Pancreas (tissue), 10 donors: ENCODE data around the gene GRK4. TPM values are rescaled to one million over a fixed set of nuclear protein-coding genes. Genes with fewer than 3 reads are reported as not detected.

Experiments used
- ATAC-seq, 4 donors: fragments of 200-7000 bp; cut with Tn5 transposase; one replicate each; pipeline versions ENCODE4 v1.8.0 to v1.9.1; 2020; ENCODE audit warnings: mild to moderate bottlenecking in 4 of 4, moderate library complexity in 4 of 4
- DNase-seq, 6 donors: peaks; one replicate each; pipeline ENCODE4 v3.0.0-alpha.2; 2020
- FAIRE-seq: peaks from 2 replicates; lab custom pipeline; 2012; peaks lifted over from hg19 to GRCh38; lab: Jason Lieb, UNC
- H3K27ac ChIP-seq, 4 donors: fragments of 200-600 bp; sonication (generic); 1 replicate in 3 of 4; 2 replicates in 1 of 4; pipeline versions ENCODE4 v1.5.0 to v1.8.0; 2020
- H3K27me3 ChIP-seq, 4 donors: fragments of 200-600 bp; one replicate each; pipeline ENCODE4 v1.8.0; 2021
- H3K36me3 ChIP-seq, 3 donors: fragments of 200-600 bp; sonication (generic) in 1 of 3; one replicate each; pipeline versions ENCODE4 v1.5.0 to v1.8.0; 2020 to 2021
- H3K4me1 ChIP-seq, 3 donors: fragments of 200-600 bp; one replicate each; pipeline ENCODE4 v1.8.0; 2021
- H3K4me3 ChIP-seq, 4 donors: fragments of 200-600 bp; sonication (generic) in 2 of 4; one replicate each; pipeline versions ENCODE4 v1.5.0 to v1.8.0; 2020 to 2021
- H3K9me3 ChIP-seq, 4 donors: fragments of 200-600 bp; one replicate each; pipeline ENCODE4 v1.8.0; 2021
- CTCF ChIP-seq, 4 donors: fragments of 200-600 bp; sonication (generic) in 3 of 4; IDR thresholded peaks; one replicate each; pipeline versions ENCODE4 v1.5.0 to v1.8.0; 2021; ENCODE audit warnings: antibody characterized with exemption in 4 of 4
- WGBS, 2 donors: extraction: QIAGEN DNeasy Blood & Tissue Kit; methylation state at CpG; one replicate each; pipeline ENCODE4 v1.1.7; 2013; 5-methylcytosine and 5-hydroxymethylcytosine counted together
- intact Hi-C, 3 donors: fragments of 100-400 bp; cut with DNase I; formaldehyde crosslinking; loops; one replicate each; pipeline versions ENCODE4 v1.11.1 to v1.14.2; 2022
- polyA plus RNA-seq, 2 donors: library from polyadenylated mRNA; stranded (reverse); fragments of 200-250 nt; gene quantifications; one replicate each; pipeline ENCODE4 v1.2.3, GENCODE V29; 2013
- total RNA-seq, 6 donors: library from RNA; stranded (reverse); fragmentation: NEBNext Ultra II Directional in 4 of 6; extraction: Animal tissue kit (Norgen Biotek cat#: 25700) in 4 of 6; gene quantifications; one replicate each; pipeline versions ENCODE4 v1.2.1 to v1.2.4, GENCODE V29; 2021 to 2023
- donor health status: healthy with polysubstance abuse.
- donor health status: DM: no; HTN: no; CAD: no; lungs with moderate emphysema.
- donor health status: DM: no; HTN: no; CAD: no.
- donor health status: control.
- donor health status: control.
- donor health status: Bipolar disorder and iron deficiency.
- donor health status: DM: yes; HTN: yes; CAD: no.
- donor health status: DM: no; HTN: no; CAD: no.
- donor health status: DM: no; HTN: no; CAD: no.
- donor health status: DM: yes; HTN: yes; CAD: no.

The GRK4 gene
- total and polyA plus RNA-seq, 8 donors: 4.6 to 9.7 (median 5.7) TPM

- Histone ChIP-seq H3K27me3 (no peaks in the 10 kb centered on the region), H3K9me3 (no peaks in the 10 kb centered on the region), H3K27ac (peak overlapping the region; percentile 74 to 77 (median 76)), H3K4me3 (peak overlapping the region; percentile 94 to 99 (median 96)), H3K4me1 (peaks cover 11 to 24% (median 19%) of the 10 kb centered on the region in 3 donors), H3K36me3 (peaks cover 0 to 13% (median 0%) of the 10 kb centered on the region in 3 donors)
- intact Hi-C loops: loop anchor here in 2 of 3 donors (10.0 kb wide), 1 partner anchor 169 kb away; no protein-coding TSS in a partner anchor
- TF ChIP-seq CTCF (IDR thresholded peaks at IDR 0.05): no peak
- no peak for FAIRE-seq
- 0 to 2% methylated on average over 46 to 92 of the region's 93 CpGs for WGBS, 2 donors
- DNase-seq: peak in 5 of 6 donors; percentile 40 to 86 (median 63)
- ATAC-seq: peak in 3 of 4 donors; percentile 0 to 14 (median 5)
Measured at GRCh38 chr4:2934077-2934812, 29.1 kb upstream of the GRK4 start.

GRCh38 chr4:2934813-2935761, 28.3 kb upstream of the GRK4 start:
- DNase-seq (peak; percentile 93 to 100 (median 97)), ATAC-seq (peak; percentile 74 to 84 (median 80)), FAIRE-seq (no peak)
- Histone ChIP-seq H3K4me1 (peaks cover 10 to 16% (median 13%) of the 10 kb centered on the region in 3 donors), H3K36me3 (peaks cover 0 to 15% (median 8%) of the 10 kb centered on the region in 3 donors), H3K4me3 (peak overlapping the region; percentile 94 to 99 (median 96)), H3K9me3 (no peaks in the 10 kb centered on the region), H3K27me3 (no peaks in the 10 kb centered on the region), H3K27ac (peak overlapping the region; percentile 74 to 77 (median 76))
- intact Hi-C loops: loop anchor here in 2 of 3 donors (10.0 kb wide), 1 partner anchor 170 kb away; no protein-coding TSS in a partner anchor
- TF ChIP-seq CTCF (IDR thresholded peaks at IDR 0.05): peak in 1 of 4 donors; percentile 7
- WGBS, 2 donors: 0% methylated on average over 66 to 70 of the region's 70 CpGs

- DNase-seq (peak; percentile 12 to 45 (median 17)), ATAC-seq (no peak), FAIRE-seq (no peak)
- Histone ChIP-seq H3K36me3 (peaks cover 0 to 24% (median 14%) of the 10 kb centered on the region in 3 donors), H3K27me3 (no peaks in the 10 kb centered on the region), H3K4me1 (peaks cover 0 to 11% (median 4%) of the 10 kb centered on the region in 3 donors), H3K4me3 (peak overlapping the region in 3 of 4 donors; percentile 94 to 99 (median 98)), H3K9me3 (no peaks in the 10 kb centered on the region), H3K27ac (peak overlapping the region in 2 of 4 donors; percentile 76 to 77)
- TF ChIP-seq CTCF (IDR thresholded peaks at IDR 0.05): no peak
- intact Hi-C loops: loop anchor here in 2 of 3 donors (10.0 kb wide), 1 partner anchor 171 kb away; no protein-coding TSS in a partner anchor
- 64 to 74% methylated on average over 20 of the region's 20 CpGs for WGBS, 2 donors
Measured at GRCh38 chr4:2935762-2936743, 27.3 kb upstream of the GRK4 start.

GRCh38 chr4:2936773-2937145, 26.6 kb upstream of the GRK4 start:
- 66 to 78% methylated on average over 6 of the region's 6 CpGs for WGBS, 2 donors
- intact Hi-C loops: loop anchor here in 2 of 3 donors (10.0 kb wide), 1 partner anchor 172 kb away; no protein-coding TSS in a partner anchor

More at GRCh38 chr4:2936773-2937145, 26.6 kb upstream of the GRK4 start:
- DNase-seq: peak in 5 of 6 donors; percentile 8 to 52 (median 31)
- H3K4me1 ChIP-seq: peaks cover 0 to 11% (median 3%) of the 10 kb centered on the region in 3 donors
- no peaks in the 10 kb centered on the region for H3K9me3 ChIP-seq
- ATAC-seq: no peak
- peaks cover 0 to 25% (median 15%) of the 10 kb centered on the region in 3 donors for H3K36me3 ChIP-seq
- H3K4me3 ChIP-seq: no peak overlapping the region
- TF ChIP-seq CTCF (IDR thresholded peaks at IDR 0.05): no peak
- no peak overlapping the region for H3K27ac ChIP-seq
- no peaks in the 10 kb centered on the region for H3K27me3 ChIP-seq
- no peak for FAIRE-seq
